Astrocyte (in vitro differentiated cells and primary cell): ENCODE results near the gene MAGT1. TPM values are rescaled to one million over a fixed set of nuclear protein-coding genes. Genes with fewer than 3 reads are reported as not detected.

Experiments used
- DNase-seq: peaks from one replicate; pipeline ENCODE4 v3.0.0-alpha.2; 2010; ENCODE audit warnings: low read depth
- FAIRE-seq: peaks from 2 replicates; lab custom pipeline; 2011; peaks lifted over from hg19 to GRCh38; lab: Jason Lieb, UNC
- H2AFZ ChIP-seq: 2 replicates; pipeline ENCODE4 v1.6.0; 2012; ENCODE audit warnings: low read depth, low read length, inconsistent platforms
- H3K27ac ChIP-seq: 2 replicates; pipeline ENCODE4 v1.5.1; 2011; ENCODE audit warnings: low read depth, low read length, inconsistent platforms
- H3K27me3 ChIP-seq: 2 replicates; pipeline ENCODE4 v1.6.0; 2011; ENCODE audit warnings: low read length, inconsistent platforms; ENCODE audit not compliant: insufficient read depth
- H3K36me3 ChIP-seq: 2 replicates; pipeline ENCODE4 v1.5.1; 2011; ENCODE audit warnings: low read length, inconsistent platforms; ENCODE audit not compliant: insufficient read depth
- H3K4me1 ChIP-seq: 2 replicates; pipeline ENCODE4 v1.5.1; 2011; ENCODE audit warnings: low read length, inconsistent platforms; ENCODE audit not compliant: insufficient read depth
- H3K4me2 ChIP-seq: 2 replicates; pipeline ENCODE4 v1.6.0; 2012; ENCODE audit warnings: low read length, inconsistent platforms
- H3K4me3 ChIP-seq: 2 replicates; pipeline ENCODE4 v1.5.1; 2011; ENCODE audit warnings: low read depth, mild to moderate bottlenecking, low read length, inconsistent platforms; ENCODE audit not compliant: insufficient read depth
- H3K79me2 ChIP-seq: 2 replicates; pipeline ENCODE4 v1.6.0; 2012; ENCODE audit warnings: mild to moderate bottlenecking, low read length, inconsistent platforms; ENCODE audit not compliant: insufficient read depth
- H3K9ac ChIP-seq: 2 replicates; pipeline ENCODE4 v1.6.0; 2012; ENCODE audit warnings: mild to moderate bottlenecking, low read length, inconsistent platforms
- H3K9me3 ChIP-seq: 2 replicates; pipeline ENCODE4 v1.5.1; 2012; ENCODE audit warnings: low read depth, mild to moderate bottlenecking, low read length, inconsistent platforms; ENCODE audit not compliant: insufficient read depth
- H4K20me1 ChIP-seq: 2 replicates; pipeline ENCODE4 v1.6.0; 2012; ENCODE audit warnings: low read length, inconsistent platforms; ENCODE audit not compliant: insufficient read depth
- H3K27ac Mint-ChIP-seq: one replicate; pipeline ENCODE4 v1.8.0; 2021; ENCODE audit warnings: mild to moderate bottlenecking, mixed read lengths; ENCODE audit not compliant: unreplicated experiment
- H3K27me3 Mint-ChIP-seq: one replicate; pipeline ENCODE4 v1.8.0; 2021; ENCODE audit warnings: low read depth, mixed read lengths; ENCODE audit not compliant: unreplicated experiment
- H3K36me3 Mint-ChIP-seq: one replicate; pipeline ENCODE4 v1.8.0; 2021; ENCODE audit warnings: low read depth, mixed read lengths; ENCODE audit not compliant: unreplicated experiment
- H3K4me1 Mint-ChIP-seq: one replicate; pipeline ENCODE4 v1.8.0; 2021; ENCODE audit warnings: low read depth, mixed read lengths; ENCODE audit not compliant: unreplicated experiment
- H3K4me3 Mint-ChIP-seq: one replicate; pipeline ENCODE4 v1.8.0; 2021; ENCODE audit warnings: mild to moderate bottlenecking, moderate library complexity, mixed read lengths; ENCODE audit not compliant: unreplicated experiment
- H3K9me3 Mint-ChIP-seq: one replicate; pipeline ENCODE4 v1.8.0; 2021; ENCODE audit warnings: mild to moderate bottlenecking, mixed read lengths; ENCODE audit not compliant: unreplicated experiment
- EZH2 ChIP-seq: IDR thresholded peaks from 2 replicates; pipeline ENCODE4 v1.6.1; 2012; ENCODE audit warnings: mild to moderate bottlenecking, low read length, inconsistent platforms; ENCODE audit not compliant: insufficient read depth
- total RNA-seq: library from RNA; stranded (reverse); gene quantifications from 2 replicates; pipeline ENCODE4 v1.2.1, GENCODE V29; 2021
- TF ChIP-seq, protein P1 (sequence below): IDR thresholded peaks from 2 replicates; pipeline ENCODE4 v1.5.1; 2011; ENCODE audit warnings: low read depth, mild to moderate bottlenecking, inconsistent platforms, low read length, moderate library complexity; ENCODE audit not compliant: insufficient read depth

Gene MAGT1
- total RNA-seq, 1 donor from 2014 or later = 84.3 TPM

DNA sequence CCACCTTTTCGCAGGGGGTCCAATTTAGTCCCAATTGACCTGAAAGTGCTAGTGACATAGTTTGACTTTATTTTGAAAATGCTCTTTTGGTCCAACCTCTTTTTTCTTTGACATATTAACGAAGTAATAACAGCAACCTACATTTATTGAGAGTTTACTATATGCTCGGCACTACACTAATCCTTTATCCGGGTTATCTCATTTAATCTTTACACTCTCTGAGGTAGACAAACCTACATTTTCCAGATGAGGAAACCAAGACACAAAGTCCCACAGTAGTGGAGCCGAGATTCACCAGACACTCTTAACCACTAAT is 108.9 kb downstream of the MAGT1 start:
- DNase-seq (no peak), FAIRE-seq (no peak)
- Histone ChIP-seq H3K27ac (peak overlapping the region; percentile 96), H4K20me1 (peaks cover 37% of the 10 kb centered on the region), H3K9me3 (no peaks in the 10 kb centered on the region), H3K4me2 (peak overlapping the region; percentile 89), H3K36me3 (no peaks in the 10 kb centered on the region), H2AFZ (peak overlapping the region; percentile 78), H3K27me3 (no peaks in the 10 kb centered on the region), H3K79me2 (peaks cover 50% of the 10 kb centered on the region), H3K4me3 (peak overlapping the region; percentile 90), H3K4me1 (peaks cover 5% of the 10 kb centered on the region), H3K9ac (peak overlapping the region; percentile 99)
- H3K27ac Mint-ChIP-seq = peak overlapping the region; percentile 100
- no peaks in the 10 kb centered on the region for H3K9me3 Mint-ChIP-seq
- H3K27me3 Mint-ChIP-seq = no peaks in the 10 kb centered on the region
- H3K4me3 Mint-ChIP-seq = peak overlapping the region; percentile 99
- TF ChIP-seq EZH2 = no peak
- TF ChIP-seq, protein P1, sequence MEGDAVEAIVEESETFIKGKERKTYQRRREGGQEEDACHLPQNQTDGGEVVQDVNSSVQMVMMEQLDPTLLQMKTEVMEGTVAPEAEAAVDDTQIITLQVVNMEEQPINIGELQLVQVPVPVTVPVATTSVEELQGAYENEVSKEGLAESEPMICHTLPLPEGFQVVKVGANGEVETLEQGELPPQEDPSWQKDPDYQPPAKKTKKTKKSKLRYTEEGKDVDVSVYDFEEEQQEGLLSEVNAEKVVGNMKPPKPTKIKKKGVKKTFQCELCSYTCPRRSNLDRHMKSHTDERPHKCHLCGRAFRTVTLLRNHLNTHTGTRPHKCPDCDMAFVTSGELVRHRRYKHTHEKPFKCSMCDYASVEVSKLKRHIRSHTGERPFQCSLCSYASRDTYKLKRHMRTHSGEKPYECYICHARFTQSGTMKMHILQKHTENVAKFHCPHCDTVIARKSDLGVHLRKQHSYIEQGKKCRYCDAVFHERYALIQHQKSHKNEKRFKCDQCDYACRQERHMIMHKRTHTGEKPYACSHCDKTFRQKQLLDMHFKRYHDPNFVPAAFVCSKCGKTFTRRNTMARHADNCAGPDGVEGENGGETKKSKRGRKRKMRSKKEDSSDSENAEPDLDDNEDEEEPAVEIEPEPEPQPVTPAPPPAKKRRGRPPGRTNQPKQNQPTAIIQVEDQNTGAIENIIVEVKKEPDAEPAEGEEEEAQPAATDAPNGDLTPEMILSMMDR = no peak
- H3K36me3 Mint-ChIP-seq = no peaks in the 10 kb centered on the region
- peaks cover 6% of the 10 kb centered on the region for H3K4me1 Mint-ChIP-seq

DNA sequence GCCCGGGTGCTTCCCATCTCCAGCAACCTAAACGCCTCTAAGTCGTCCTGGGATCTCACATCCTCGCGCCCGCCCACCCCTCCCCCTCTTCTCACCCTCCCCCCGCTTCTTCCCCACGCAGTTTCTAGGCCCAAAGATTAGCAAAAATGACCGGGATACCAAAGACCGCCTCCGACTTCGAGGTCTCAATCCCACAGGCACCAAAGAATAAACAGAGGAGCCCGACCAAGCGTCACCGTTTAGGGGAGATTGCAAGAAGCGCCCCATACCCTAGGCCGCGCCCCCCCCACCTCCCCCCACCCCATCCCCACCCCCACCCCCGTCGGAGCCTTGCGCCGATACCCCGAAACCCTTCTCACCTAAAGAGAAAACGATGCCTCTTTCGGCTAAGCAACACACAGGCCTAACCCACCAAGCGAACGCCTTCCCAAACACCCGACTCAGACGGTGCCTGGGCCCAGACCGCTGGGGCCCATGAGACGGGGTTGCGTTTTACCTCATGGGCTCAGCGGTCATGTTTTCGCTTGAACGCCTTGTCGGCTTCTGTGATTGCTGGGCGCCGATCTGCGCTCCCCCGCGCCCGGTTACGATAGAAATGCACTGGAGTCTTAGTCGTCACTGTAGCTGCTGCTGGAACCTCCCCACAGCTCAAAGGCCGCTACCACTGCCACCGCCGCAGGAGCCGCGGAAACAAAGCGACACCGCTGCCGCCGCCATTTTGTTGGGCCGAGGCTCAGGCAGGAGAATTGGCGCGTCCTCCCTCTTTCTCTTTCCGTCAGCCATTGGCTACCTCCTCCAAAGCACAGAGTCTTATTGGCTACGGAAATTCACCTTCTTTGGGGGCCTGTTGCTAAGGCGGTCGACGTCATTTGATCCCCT is 109.5 kb downstream of the MAGT1 start, which contains the start of gene ATRX:
Gene ATRX, minus strand, starts transcription at position 731 of the 879 bp plus-strand sequence. Its CDS starts 215 bp downstream, at position 516.
- H3K9ac ChIP-seq = peak within 1 kb of the TSS; percentile 99
- H3K36me3 ChIP-seq = no peaks in the 10 kb centered on the region
- no peaks in the 10 kb centered on the region for H3K9me3 ChIP-seq
- peaks cover 56% of the 10 kb centered on the region for H3K79me2 ChIP-seq
- peaks cover 5% of the 10 kb centered on the region for H3K4me1 ChIP-seq
- TF ChIP-seq, protein P1 = no peak
- TF ChIP-seq EZH2 = no peak
- H3K27me3 Mint-ChIP-seq = no peaks in the 10 kb centered on the region
- peak; percentile 62 for DNase-seq
- peak within 1 kb of the TSS; percentile 89 for H3K4me2 ChIP-seq
- H2AFZ ChIP-seq = peak within 1 kb of the TSS; percentile 78
- FAIRE-seq = peak; percentile 55
- H3K36me3 Mint-ChIP-seq = no peaks in the 10 kb centered on the region
- H3K4me3 Mint-ChIP-seq = peak within 1 kb of the TSS; percentile 99
- peaks cover 43% of the 10 kb centered on the region for H4K20me1 ChIP-seq
- peaks cover 6% of the 10 kb centered on the region for H3K4me1 Mint-ChIP-seq
- H3K9me3 Mint-ChIP-seq = no peaks in the 10 kb centered on the region
- no peaks in the 10 kb centered on the region for H3K27me3 ChIP-seq
- peak within 1 kb of the TSS; percentile 90 for H3K4me3 ChIP-seq
- peak within 1 kb of the TSS; percentile 96 for H3K27ac ChIP-seq
- H3K27ac Mint-ChIP-seq = peak within 1 kb of the TSS; percentile 100

DNA sequence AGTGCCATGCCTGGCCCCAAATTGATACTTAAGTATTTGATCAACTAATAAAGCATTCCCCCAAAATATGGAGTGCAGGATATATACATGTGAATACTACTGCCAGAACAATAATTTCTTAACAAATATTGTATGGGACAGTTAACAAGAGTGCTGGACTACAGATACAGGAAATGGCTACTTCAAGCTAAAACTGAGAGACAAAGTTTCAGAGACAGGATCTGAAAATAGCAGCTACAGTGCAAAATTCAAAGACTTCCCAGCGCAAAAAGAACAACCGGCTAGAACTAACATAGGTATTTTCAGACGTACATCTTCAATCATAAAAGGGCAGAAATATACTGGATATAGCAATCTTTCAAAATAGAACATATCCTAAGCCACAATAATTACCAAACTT is 115.5 kb downstream of the MAGT1 start:
- no peak overlapping the region for H3K9ac ChIP-seq
- Mint-ChIP-seq H3K4me1 (peaks cover 15% of the 10 kb centered on the region), H3K27ac (no peak overlapping the region), H3K9me3 (no peaks in the 10 kb centered on the region), H3K4me3 (no peak overlapping the region), H3K27me3 (no peaks in the 10 kb centered on the region), H3K36me3 (no peaks in the 10 kb centered on the region)
- no peak for DNase-seq
- peak; percentile 54 for FAIRE-seq
- peaks cover 86% of the 10 kb centered on the region for H4K20me1 ChIP-seq
- no peaks in the 10 kb centered on the region for H3K27me3 ChIP-seq
- H3K9me3 ChIP-seq = no peaks in the 10 kb centered on the region
- no peak overlapping the region for H3K4me3 ChIP-seq
- no peak overlapping the region for H3K27ac ChIP-seq
- peaks cover 95% of the 10 kb centered on the region for H3K79me2 ChIP-seq
- TF ChIP-seq EZH2 = no peak
- TF ChIP-seq, protein P1 = no peak
- H3K4me2 ChIP-seq = no peak overlapping the region
- no peaks in the 10 kb centered on the region for H3K36me3 ChIP-seq
- no peak overlapping the region for H2AFZ ChIP-seq
- peaks cover 5% of the 10 kb centered on the region for H3K4me1 ChIP-seq
